ENCODE results near the gene C14orf132.
A peak's percentile ranks its signal among the peaks of the same experiment; 100 is the strongest.

Gene C14orf132

GRCh38 chr14:96051642-96052540, 12.7 kb downstream of the C14orf132 start:
- no peak overlapping the region for H3K27ac ChIP-seq
- no peaks in the 10 kb centered on the region for H3K27me3 ChIP-seq (ENCODE audit: insufficient read depth, low read depth, severe bottlenecking)
- H3K9me3 ChIP-seq (ENCODE audit: severe bottlenecking), result no peaks in the 10 kb centered on the region
- no peak overlapping the region for H3K4me3 ChIP-seq (ENCODE audit: low read depth, low read length)
- DNase-seq, result peak; percentile 36
- peaks cover 22% of the 10 kb centered on the region for H3K36me3 ChIP-seq
- TF ChIP-seq, protein P1, sequence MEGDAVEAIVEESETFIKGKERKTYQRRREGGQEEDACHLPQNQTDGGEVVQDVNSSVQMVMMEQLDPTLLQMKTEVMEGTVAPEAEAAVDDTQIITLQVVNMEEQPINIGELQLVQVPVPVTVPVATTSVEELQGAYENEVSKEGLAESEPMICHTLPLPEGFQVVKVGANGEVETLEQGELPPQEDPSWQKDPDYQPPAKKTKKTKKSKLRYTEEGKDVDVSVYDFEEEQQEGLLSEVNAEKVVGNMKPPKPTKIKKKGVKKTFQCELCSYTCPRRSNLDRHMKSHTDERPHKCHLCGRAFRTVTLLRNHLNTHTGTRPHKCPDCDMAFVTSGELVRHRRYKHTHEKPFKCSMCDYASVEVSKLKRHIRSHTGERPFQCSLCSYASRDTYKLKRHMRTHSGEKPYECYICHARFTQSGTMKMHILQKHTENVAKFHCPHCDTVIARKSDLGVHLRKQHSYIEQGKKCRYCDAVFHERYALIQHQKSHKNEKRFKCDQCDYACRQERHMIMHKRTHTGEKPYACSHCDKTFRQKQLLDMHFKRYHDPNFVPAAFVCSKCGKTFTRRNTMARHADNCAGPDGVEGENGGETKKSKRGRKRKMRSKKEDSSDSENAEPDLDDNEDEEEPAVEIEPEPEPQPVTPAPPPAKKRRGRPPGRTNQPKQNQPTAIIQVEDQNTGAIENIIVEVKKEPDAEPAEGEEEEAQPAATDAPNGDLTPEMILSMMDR (IDR thresholded peaks at IDR 0.05; ENCODE audit: low read depth, low read length), result peak; percentile 71

GRCh38 chr14:96052541-96053247, 13.5 kb downstream of the C14orf132 start:
- DNase-seq, result no peak
- no peak overlapping the region for H3K27ac ChIP-seq
- no peak overlapping the region for H3K4me3 ChIP-seq (ENCODE audit: low read depth, low read length)
- H3K9me3 ChIP-seq (ENCODE audit: severe bottlenecking), result no peaks in the 10 kb centered on the region
- H3K27me3 ChIP-seq (ENCODE audit: insufficient read depth, low read depth, severe bottlenecking), result no peaks in the 10 kb centered on the region
- TF ChIP-seq, protein P1 (IDR thresholded peaks at IDR 0.05; ENCODE audit: low read depth, low read length), result no peak
- peaks cover 24% of the 10 kb centered on the region for H3K36me3 ChIP-seq

- Histone ChIP-seq H3K27ac (no peak overlapping the region), H3K27me3 (ENCODE audit: insufficient read depth, low read depth, severe bottlenecking) (no peaks in the 10 kb centered on the region), H3K9me3 (ENCODE audit: severe bottlenecking) (no peaks in the 10 kb centered on the region), H3K4me3 (ENCODE audit: low read depth, low read length) (no peak overlapping the region), H3K36me3 (peaks cover 28% of the 10 kb centered on the region)
- no peak for DNase-seq
- TF ChIP-seq, protein P1 (IDR thresholded peaks at IDR 0.05; ENCODE audit: low read depth, low read length), result no peak
Measured at GRCh38 chr14:96053248-96053599, 14.1 kb downstream of the C14orf132 start.

GRCh38 chr14:96053600-96054381, 14.6 kb downstream of the C14orf132 start:
- peak; percentile 34 for DNase-seq
- TF ChIP-seq, protein P1 (IDR thresholded peaks at IDR 0.05; ENCODE audit: low read depth, low read length), result no peak
- Histone ChIP-seq H3K27ac (no peak overlapping the region), H3K9me3 (ENCODE audit: severe bottlenecking) (no peaks in the 10 kb centered on the region), H3K36me3 (peaks cover 30% of the 10 kb centered on the region), H3K27me3 (ENCODE audit: insufficient read depth, low read depth, severe bottlenecking) (no peaks in the 10 kb centered on the region), H3K4me3 (ENCODE audit: low read depth, low read length) (no peak overlapping the region)

DNA sequence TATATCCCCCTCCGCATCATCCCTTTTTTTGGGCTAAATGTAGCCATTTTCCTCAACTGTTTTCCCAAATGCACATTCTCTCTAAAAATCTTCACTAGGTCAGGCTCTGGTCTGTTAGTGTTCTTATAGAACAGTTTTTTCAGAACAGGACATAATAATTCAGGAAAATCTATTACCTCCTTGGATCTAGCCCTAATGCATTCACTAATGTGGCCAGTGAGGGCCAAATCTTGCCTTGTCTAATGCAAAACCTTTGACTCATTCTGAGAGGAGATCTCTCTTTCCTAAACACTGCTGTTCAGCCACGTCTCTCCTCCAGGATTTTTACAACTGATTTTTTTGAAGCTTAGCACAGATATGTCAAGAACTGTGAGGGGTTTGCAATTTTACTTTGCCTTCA, 15.5 kb downstream of the C14orf132 start:
- Histone ChIP-seq H3K27ac (no peak overlapping the region), H3K4me3 (ENCODE audit: low read depth, low read length) (no peak overlapping the region), H3K27me3 (ENCODE audit: insufficient read depth, low read depth, severe bottlenecking) (no peaks in the 10 kb centered on the region), H3K9me3 (ENCODE audit: severe bottlenecking) (no peaks in the 10 kb centered on the region), H3K36me3 (peaks cover 30% of the 10 kb centered on the region)
- DNase-seq, result no peak
- TF ChIP-seq, protein P1 (IDR thresholded peaks at IDR 0.05; ENCODE audit: low read depth, low read length), result no peak
